Lower leg skin (tissue), 3 donors: ENCODE results near the gene FOXO4.

Experiments used
- POLR2A ChIP-seq, 2 donors: fragments of 450-650 bp; IDR thresholded peaks; one replicate each; pipeline ENCODE4 v1.6.1; 2016 to 2017; ENCODE audit warnings: antibody characterized with exemption in 2 of 2, mild to moderate bottlenecking in 1 of 2, moderate library complexity in 1 of 2
- TF ChIP-seq, protein P1 (sequence below), 3 donors: fragments of 450-650 bp; IDR thresholded peaks; one replicate each; pipeline ENCODE4 v1.5.1; 2016; ENCODE audit warnings: antibody characterized with exemption in 3 of 3, mild to moderate bottlenecking in 3 of 3, moderate library complexity in 2 of 3

DNA sequence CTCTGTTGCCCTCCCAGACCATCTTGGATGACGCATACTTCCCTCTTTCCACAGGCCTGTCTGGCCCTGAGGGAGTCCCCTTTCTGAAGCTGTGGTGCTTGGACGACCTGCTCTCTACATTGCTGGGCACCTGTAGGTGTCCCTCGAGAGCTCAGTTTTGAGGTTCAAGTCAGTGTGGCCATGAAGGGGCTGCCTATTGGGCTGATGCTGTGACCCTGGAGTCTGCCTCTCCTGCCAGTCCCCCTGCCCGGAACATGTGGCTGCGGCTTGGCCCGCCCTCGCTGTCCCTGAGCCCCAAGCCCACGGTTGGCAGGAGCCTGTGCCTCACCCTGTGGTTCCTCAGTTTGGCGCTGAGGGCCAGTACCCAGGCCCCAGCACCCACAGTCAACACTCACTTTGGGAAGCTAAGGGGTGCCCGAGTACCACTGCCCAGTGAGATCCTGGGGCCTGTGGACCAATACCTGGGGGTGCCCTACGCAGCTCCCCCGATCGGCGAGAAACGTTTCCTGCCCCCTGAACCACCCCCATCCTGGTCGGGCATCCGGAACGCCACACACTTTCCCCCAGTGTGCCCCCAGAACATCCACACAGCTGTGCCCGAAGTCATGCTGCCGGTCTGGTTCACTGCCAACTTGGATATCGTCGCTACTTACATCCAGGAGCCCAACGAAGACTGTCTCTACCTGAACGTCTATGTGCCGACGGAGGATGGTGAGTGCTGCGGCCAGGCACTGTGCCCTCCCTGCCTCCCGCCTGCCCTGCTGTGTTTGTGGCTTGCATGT, 52.0 kb downstream of the FOXO4 start:
- TF ChIP-seq, protein P1, sequence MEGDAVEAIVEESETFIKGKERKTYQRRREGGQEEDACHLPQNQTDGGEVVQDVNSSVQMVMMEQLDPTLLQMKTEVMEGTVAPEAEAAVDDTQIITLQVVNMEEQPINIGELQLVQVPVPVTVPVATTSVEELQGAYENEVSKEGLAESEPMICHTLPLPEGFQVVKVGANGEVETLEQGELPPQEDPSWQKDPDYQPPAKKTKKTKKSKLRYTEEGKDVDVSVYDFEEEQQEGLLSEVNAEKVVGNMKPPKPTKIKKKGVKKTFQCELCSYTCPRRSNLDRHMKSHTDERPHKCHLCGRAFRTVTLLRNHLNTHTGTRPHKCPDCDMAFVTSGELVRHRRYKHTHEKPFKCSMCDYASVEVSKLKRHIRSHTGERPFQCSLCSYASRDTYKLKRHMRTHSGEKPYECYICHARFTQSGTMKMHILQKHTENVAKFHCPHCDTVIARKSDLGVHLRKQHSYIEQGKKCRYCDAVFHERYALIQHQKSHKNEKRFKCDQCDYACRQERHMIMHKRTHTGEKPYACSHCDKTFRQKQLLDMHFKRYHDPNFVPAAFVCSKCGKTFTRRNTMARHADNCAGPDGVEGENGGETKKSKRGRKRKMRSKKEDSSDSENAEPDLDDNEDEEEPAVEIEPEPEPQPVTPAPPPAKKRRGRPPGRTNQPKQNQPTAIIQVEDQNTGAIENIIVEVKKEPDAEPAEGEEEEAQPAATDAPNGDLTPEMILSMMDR (IDR thresholded peaks at IDR 0.05), result no peak
- TF ChIP-seq POLR2A (IDR thresholded peaks at IDR 0.05), result no peak
